Measurements from ENCODE around the gene RSPH1.
"Not testable (repeated sequence)": the region's sequence is repeated elsewhere in the genome, so short reads cannot be mapped to it uniquely, and the experiment has no call there.

Gene RSPH1

GRCh38 chr21:42471716-42472330 is 24.2 kb downstream of the RSPH1 start:
- no peak for TF ChIP-seq CTCF (IDR thresholded peaks at IDR 0.05; ENCODE audit: extremely low read depth, insufficient read depth, missing control alignments)
- no peak for DNase-seq (ENCODE audit: low spot score)
- in situ Hi-C loops (cut with MboI; ENCODE audit: low pct_unique_long_range_greater_than_20kb, low sequenced_read_pairs, unreplicated experiment): no loop called here

- TF ChIP-seq CTCF (IDR thresholded peaks at IDR 0.05; ENCODE audit: extremely low read depth, insufficient read depth, missing control alignments): no peak
- no peak for DNase-seq (ENCODE audit: low spot score)
- in situ Hi-C loops (cut with MboI; ENCODE audit: low pct_unique_long_range_greater_than_20kb, low sequenced_read_pairs, unreplicated experiment): no loop called here
Observed at GRCh38 chr21:42471206-42471605, 24.8 kb downstream of the RSPH1 start.

GRCh38 chr21:42469726-42470125 is 26.3 kb downstream of the RSPH1 start:
- DNase-seq (ENCODE audit: low spot score); in situ Hi-C loops (cut with MboI; ENCODE audit: low pct_unique_long_range_greater_than_20kb, low sequenced_read_pairs, unreplicated experiment): not testable (repeated sequence)

- TF ChIP-seq CTCF (IDR thresholded peaks at IDR 0.05; ENCODE audit: extremely low read depth, insufficient read depth, missing control alignments): no peak
- in situ Hi-C loops (cut with MboI; ENCODE audit: low pct_unique_long_range_greater_than_20kb, low sequenced_read_pairs, unreplicated experiment): no loop called here
- peak; percentile 36 for DNase-seq (ENCODE audit: low spot score)
Observed at GRCh38 chr21:42469272-42469671, 26.8 kb downstream of the RSPH1 start.

- no peak for DNase-seq (ENCODE audit: low spot score)
- in situ Hi-C loops (cut with MboI; ENCODE audit: low pct_unique_long_range_greater_than_20kb, low sequenced_read_pairs, unreplicated experiment): no loop called here
- TF ChIP-seq CTCF (IDR thresholded peaks at IDR 0.05; ENCODE audit: extremely low read depth, insufficient read depth, missing control alignments): no peak
Observed at GRCh38 chr21:42468491-42469131, 27.4 kb downstream of the RSPH1 start.

GRCh38 chr21:42467140-42467983 is 28.7 kb downstream of the RSPH1 start:
- in situ Hi-C loops (cut with MboI; ENCODE audit: low pct_unique_long_range_greater_than_20kb, low sequenced_read_pairs, unreplicated experiment): no loop called here
- peak; percentile 53 for TF ChIP-seq CTCF (IDR thresholded peaks at IDR 0.05; ENCODE audit: extremely low read depth, insufficient read depth, missing control alignments)
- peak; percentile 56 for DNase-seq (ENCODE audit: low spot score)

GRCh38 chr21:42466700-42467099 is 29.3 kb downstream of the RSPH1 start:
- TF ChIP-seq CTCF (IDR thresholded peaks at IDR 0.05; ENCODE audit: extremely low read depth, insufficient read depth, missing control alignments): no peak
- in situ Hi-C loops (cut with MboI; ENCODE audit: low pct_unique_long_range_greater_than_20kb, low sequenced_read_pairs, unreplicated experiment): no loop called here

More at GRCh38 chr21:42466700-42467099, 29.3 kb downstream of the RSPH1 start:
- DNase-seq (ENCODE audit: low spot score): no peak
